Brain microvascular endothelial cell (primary cell): ENCODE data around the gene SMIM45.

Experiments used
- DNase-seq: peaks from one replicate; pipeline ENCODE4 v3.0.0-alpha.2; 2020
- H3K27ac ChIP-seq: fragments of 250-450 bp; sonication (Bioruptor Pico); 2 replicates; pipeline ENCODE4 v1.5.1; 2020; ENCODE audit warnings: mild to moderate bottlenecking, moderate library complexity
- H3K27me3 ChIP-seq: fragments of 250-450 bp; sonication (Bioruptor Pico); replicated peaks from 2 replicates; pipeline ENCODE4 v1.5.1; 2020; ENCODE audit warnings: mild to moderate bottlenecking
- H3K36me3 ChIP-seq: fragments of 250-450 bp; sonication (Bioruptor Pico); replicated peaks from 2 replicates; pipeline ENCODE4 v1.5.1; 2020; ENCODE audit warnings: mild to moderate bottlenecking
- H3K4me3 ChIP-seq: 2 replicates; pipeline ENCODE4 v1.5.1; 2011; ENCODE audit warnings: low read depth, mild to moderate bottlenecking, control low read depth, low read length, moderate library complexity
- CTCF ChIP-seq: IDR thresholded peaks from 2 replicates; pipeline ENCODE4 v1.5.1; 2011; ENCODE audit warnings: low read depth, mild to moderate bottlenecking, moderate library complexity, low read length, control low read depth, inconsistent platforms; ENCODE audit errors: missing control alignments
- in situ Hi-C: cut with HindIII; loops from 2 replicates; pipeline ENCODE4 v1.10.0; 2017; ENCODE audit warnings: low sequenced_read_pairs, low pct_ligation_motif_present

The SMIM45 gene

GRCh38 chr22:41995211-41995610 lies 43.3 kb downstream of the SMIM45 start:
- no peak for DNase-seq
- no peak for TF ChIP-seq CTCF
- H3K4me3 ChIP-seq: no peak overlapping the region
- H3K27me3 ChIP-seq: no peaks in the 10 kb centered on the region
- H3K27ac ChIP-seq: no peak overlapping the region
- in situ Hi-C loops: no loop called here
- H3K36me3 ChIP-seq: no peaks in the 10 kb centered on the region

- H3K4me3 ChIP-seq: no peak overlapping the region
- no peak for TF ChIP-seq CTCF
- no peaks in the 10 kb centered on the region for H3K27me3 ChIP-seq
- in situ Hi-C loops: no loop called here
- no peak for DNase-seq
- H3K27ac ChIP-seq: no peak overlapping the region
- no peaks in the 10 kb centered on the region for H3K36me3 ChIP-seq
Observed at GRCh38 chr22:41996826-41997225, 44.9 kb downstream of the SMIM45 start.

GRCh38 chr22:41998361-41999261 lies 46.7 kb downstream of the SMIM45 start, which contains the start of gene WBP2NL:
Gene WBP2NL, plus strand, starts transcription at chr22:41998788. Its CDS starts 31 bp downstream, at chr22:41998819.
- Histone ChIP-seq H3K36me3 (no peaks in the 10 kb centered on the region), H3K27me3 (no peaks in the 10 kb centered on the region), H3K4me3 (peak within 1 kb of the TSS; percentile 58), H3K27ac (no peak within 1 kb of the TSS)
- in situ Hi-C loops: no loop called here
- DNase-seq: peak; percentile 58
- no peak for TF ChIP-seq CTCF

- H3K4me3 ChIP-seq: no peak overlapping the region
- no peak for DNase-seq
- H3K36me3 ChIP-seq: no peaks in the 10 kb centered on the region
- no peak overlapping the region for H3K27ac ChIP-seq
- H3K27me3 ChIP-seq: no peaks in the 10 kb centered on the region
- no peak for TF ChIP-seq CTCF
- in situ Hi-C loops: no loop called here
Observed at GRCh38 chr22:42000466-42000865, 48.5 kb downstream of the SMIM45 start.

- no peak overlapping the region for H3K4me3 ChIP-seq
- DNase-seq: no peak
- no peaks in the 10 kb centered on the region for H3K27me3 ChIP-seq
- in situ Hi-C loops: no loop called here
- no peak overlapping the region for H3K27ac ChIP-seq
- H3K36me3 ChIP-seq: no peaks in the 10 kb centered on the region
- TF ChIP-seq CTCF: no peak
Observed at GRCh38 chr22:42001121-42001520, 49.2 kb downstream of the SMIM45 start.
